Fibroblast of lung (primary cell): ENCODE measurements around the gene SRP72. TPM values are rescaled to one million over a fixed set of nuclear protein-coding genes. Genes with fewer than 3 reads are reported as not detected.

ENCODE experiments used
- DNase-seq, 2 donors: peaks; one replicate each; pipeline versions ENCODE4 v3.0.0 to v3.0.0-alpha.2; 2010; ENCODE audit warnings: low read depth in 2 of 2
- H2AFZ ChIP-seq: 2 replicates; pipeline ENCODE4 v1.5.1; 2012; ENCODE audit warnings: low read length, control low read depth, inconsistent platforms
- H3K27ac ChIP-seq: 2 replicates; pipeline ENCODE4 v1.5.1; 2011; ENCODE audit warnings: low read length, control low read depth; ENCODE audit not compliant: insufficient read depth
- H3K27me3 ChIP-seq: 2 replicates; pipeline ENCODE4 v1.5.1; 2011; ENCODE audit warnings: mild to moderate bottlenecking, low read length; ENCODE audit not compliant: control insufficient read depth, insufficient read depth
- H3K36me3 ChIP-seq: 2 replicates; pipeline ENCODE4 v1.5.1; 2011; ENCODE audit warnings: low read length; ENCODE audit not compliant: control insufficient read depth, insufficient read depth
- H3K4me1 ChIP-seq: 2 replicates; pipeline ENCODE4 v1.5.1; 2011; ENCODE audit warnings: low read length; ENCODE audit not compliant: control insufficient read depth, insufficient read depth; ENCODE audit errors: extremely low read depth
- H3K4me2 ChIP-seq: 2 replicates; pipeline ENCODE4 v1.5.1; 2011; ENCODE audit warnings: low read length, control low read depth; ENCODE audit not compliant: insufficient read depth; ENCODE audit errors: extremely low read depth
- H3K4me3 ChIP-seq, 4 experiments: fragments of 200-600 bp in 1 of 4; sonication (generic) in 1 of 4; replicated peaks in 1 of 4; 2 replicates each; pipeline ENCODE4 v1.5.1; 2011 to 2016; ENCODE audit warnings: low read length in 4 of 4, low read depth in 3 of 4, mild to moderate bottlenecking in 3 of 4, control low read depth in 2 of 4, inconsistent platforms in 1 of 4, mixed read lengths in 1 of 4; ENCODE audit not compliant: insufficient read depth in 1 of 4; ENCODE audit errors: control extremely low read depth in 1 of 4
- H3K79me2 ChIP-seq: 2 replicates; pipeline ENCODE4 v1.5.1; 2012; ENCODE audit warnings: mild to moderate bottlenecking, low read length, inconsistent platforms; ENCODE audit not compliant: control insufficient read depth, insufficient read depth
- H3K9ac ChIP-seq: 2 replicates; pipeline ENCODE4 v1.5.1; 2011; ENCODE audit warnings: mild to moderate bottlenecking, low read length, control low read depth; ENCODE audit not compliant: insufficient read depth
- H3K9me3 ChIP-seq: 2 replicates; pipeline ENCODE4 v1.5.1; 2012; ENCODE audit warnings: low read depth, low read length; ENCODE audit not compliant: control insufficient read depth, insufficient read depth
- H4K20me1 ChIP-seq: 2 replicates; pipeline ENCODE4 v1.5.1; 2011; ENCODE audit warnings: low read length; ENCODE audit not compliant: control insufficient read depth, insufficient read depth; ENCODE audit errors: extremely low read depth
- EZH2 ChIP-seq: IDR thresholded peaks from 2 replicates; pipeline ENCODE4 v1.5.1; 2012; ENCODE audit warnings: low read length, control low read depth, mild to moderate bottlenecking; ENCODE audit errors: missing control alignments
- polyA plus RNA-seq, 2 donors: library from polyadenylated mRNA; depleted of rRNA in 1 of 2; stranded (reverse) in 1 of 2; unstranded in 1 of 2; fragments of >200 nt; gene quantifications; 2 replicates each; pipeline ENCODE4 v1.2.1, GENCODE V29; 2011 to 2012; ENCODE audit warnings: missing spikeins in 1 of 2
- total RNA-seq: library from RNA; depleted of rRNA; stranded (reverse); fragments of >200 nt; gene quantifications from 2 replicates; pipeline ENCODE4 v1.2.1, GENCODE V29; 2014
- TF ChIP-seq, protein P1 (sequence below), 2 donors: IDR thresholded peaks in 1 of 2; conservative IDR thresholded peaks in 1 of 2; 1 replicate in 1 of 2; 2 replicates in 1 of 2; pipeline ENCODE4 v1.5.1; 2011 to 2012; ENCODE audit warnings: low read length in 2 of 2, control low read depth in 1 of 2, inconsistent platforms in 1 of 2, low read depth in 1 of 2, mild to moderate bottlenecking in 1 of 2

SRP72 gene
- total and polyA plus RNA-seq, 2 donors (not counting 1 experiment from before 2014, with no cell fraction given): 72.3 to 181 TPM

DNA sequence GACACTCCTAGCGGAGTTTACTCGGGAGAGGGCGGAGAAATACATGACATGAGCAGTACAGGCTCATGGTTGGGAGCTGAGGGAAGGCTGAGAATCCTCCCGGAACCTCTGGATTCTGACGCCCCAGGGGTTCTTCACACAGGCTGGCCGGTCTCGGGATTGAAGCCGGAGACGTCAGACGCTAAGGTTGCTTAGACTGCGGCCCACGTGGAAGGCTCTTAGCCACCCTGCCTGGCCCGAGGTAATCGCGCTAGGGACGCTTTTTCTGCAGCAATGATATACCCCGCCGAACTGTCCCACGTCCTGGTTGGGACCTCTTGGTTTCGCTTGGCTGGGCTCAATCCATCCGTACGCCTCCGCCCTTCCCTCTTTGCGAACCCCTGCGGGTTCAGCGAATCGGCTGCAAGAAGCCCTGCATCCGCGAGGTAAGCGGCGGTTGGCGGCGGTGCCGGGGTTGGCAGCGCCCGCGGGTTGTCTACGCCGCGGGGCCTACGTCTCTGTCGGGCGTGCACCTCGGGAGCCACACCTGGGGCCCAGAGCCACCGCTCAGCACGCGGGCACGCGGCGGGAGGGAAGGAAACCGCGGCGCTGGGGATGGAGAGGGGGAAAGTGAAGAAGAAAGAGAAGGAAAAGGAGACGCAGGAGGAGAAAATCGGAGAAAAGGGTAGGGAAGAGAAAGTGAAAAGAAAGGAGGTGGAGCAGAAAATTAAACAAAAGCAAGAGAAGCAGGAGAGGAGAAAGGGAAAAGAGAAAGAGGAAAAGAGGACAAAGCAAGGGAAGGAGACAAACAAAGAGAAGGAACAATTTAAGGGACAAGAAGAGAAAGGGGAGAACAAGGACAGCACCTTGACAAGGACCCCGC, 38.1 kb downstream of the SRP72 start, which contains the start of gene ARL9:
ARL9 (plus strand) TSS at position 523 of the 862 bp plus-strand sequence; CDS start at position 595, 72 bp downstream.
- peak within 1 kb of the TSS; percentile 73 for H3K4me2 ChIP-seq
- H3K27ac ChIP-seq: peak within 1 kb of the TSS; percentile 57
- no peaks in the 10 kb centered on the region for H4K20me1 ChIP-seq
- H3K27me3 ChIP-seq: no peaks in the 10 kb centered on the region
- DNase-seq: peak; percentile 50 to 63
- H3K79me2 ChIP-seq: no peaks in the 10 kb centered on the region
- H3K9me3 ChIP-seq: no peaks in the 10 kb centered on the region
- peak within 1 kb of the TSS; percentile 85 for H2AFZ ChIP-seq
- peak within 1 kb of the TSS; percentile 70 to 83 (median 77) for H3K4me3 ChIP-seq
- peak within 1 kb of the TSS; percentile 65 for H3K9ac ChIP-seq
- TF ChIP-seq, protein P1, sequence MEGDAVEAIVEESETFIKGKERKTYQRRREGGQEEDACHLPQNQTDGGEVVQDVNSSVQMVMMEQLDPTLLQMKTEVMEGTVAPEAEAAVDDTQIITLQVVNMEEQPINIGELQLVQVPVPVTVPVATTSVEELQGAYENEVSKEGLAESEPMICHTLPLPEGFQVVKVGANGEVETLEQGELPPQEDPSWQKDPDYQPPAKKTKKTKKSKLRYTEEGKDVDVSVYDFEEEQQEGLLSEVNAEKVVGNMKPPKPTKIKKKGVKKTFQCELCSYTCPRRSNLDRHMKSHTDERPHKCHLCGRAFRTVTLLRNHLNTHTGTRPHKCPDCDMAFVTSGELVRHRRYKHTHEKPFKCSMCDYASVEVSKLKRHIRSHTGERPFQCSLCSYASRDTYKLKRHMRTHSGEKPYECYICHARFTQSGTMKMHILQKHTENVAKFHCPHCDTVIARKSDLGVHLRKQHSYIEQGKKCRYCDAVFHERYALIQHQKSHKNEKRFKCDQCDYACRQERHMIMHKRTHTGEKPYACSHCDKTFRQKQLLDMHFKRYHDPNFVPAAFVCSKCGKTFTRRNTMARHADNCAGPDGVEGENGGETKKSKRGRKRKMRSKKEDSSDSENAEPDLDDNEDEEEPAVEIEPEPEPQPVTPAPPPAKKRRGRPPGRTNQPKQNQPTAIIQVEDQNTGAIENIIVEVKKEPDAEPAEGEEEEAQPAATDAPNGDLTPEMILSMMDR (conservative IDR thresholded peaks at IDR 0.05 in 1 of 2, IDR thresholded peaks at IDR 0.05 in 1 of 2; ENCODE audit: low read depth in 1 of 2, low read length in 2 of 2): no peak
- TF ChIP-seq EZH2: no peak
- peaks cover 2% of the 10 kb centered on the region for H3K4me1 ChIP-seq
- H3K36me3 ChIP-seq: no peaks in the 10 kb centered on the region

DNA sequence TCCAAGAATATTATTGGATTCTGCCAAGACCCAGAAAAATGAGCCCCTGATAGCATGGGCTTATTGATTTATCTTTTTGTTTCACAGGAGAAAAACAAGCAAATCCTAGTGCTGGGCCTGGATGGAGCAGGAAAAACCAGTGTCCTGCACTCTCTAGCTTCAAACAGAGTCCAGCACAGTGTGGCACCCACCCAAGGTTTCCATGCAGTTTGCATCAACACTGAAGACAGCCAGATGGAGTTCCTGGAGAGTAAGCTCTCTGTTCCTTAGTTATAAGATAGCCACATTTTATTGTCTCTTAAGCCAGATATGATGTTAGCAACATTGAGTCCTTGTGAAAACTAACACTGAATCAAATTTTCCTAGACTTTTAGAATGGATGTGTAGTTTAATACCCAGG, 43.7 kb downstream of the SRP72 start:
- H2AFZ ChIP-seq: no peak overlapping the region
- peaks cover 2% of the 10 kb centered on the region for H3K4me1 ChIP-seq
- H4K20me1 ChIP-seq: no peaks in the 10 kb centered on the region
- no peak for DNase-seq
- no peak overlapping the region for H3K27ac ChIP-seq
- H3K36me3 ChIP-seq: no peaks in the 10 kb centered on the region
- H3K9ac ChIP-seq: no peak overlapping the region
- TF ChIP-seq, protein P1 (conservative IDR thresholded peaks at IDR 0.05 in 1 of 2, IDR thresholded peaks at IDR 0.05 in 1 of 2; ENCODE audit: low read depth in 1 of 2, low read length in 2 of 2): no peak
- TF ChIP-seq EZH2: no peak
- no peaks in the 10 kb centered on the region for H3K9me3 ChIP-seq
- H3K4me3 ChIP-seq: no peak overlapping the region
- H3K4me2 ChIP-seq: no peak overlapping the region
- H3K79me2 ChIP-seq: no peaks in the 10 kb centered on the region
- H3K27me3 ChIP-seq: no peaks in the 10 kb centered on the region

DNA sequence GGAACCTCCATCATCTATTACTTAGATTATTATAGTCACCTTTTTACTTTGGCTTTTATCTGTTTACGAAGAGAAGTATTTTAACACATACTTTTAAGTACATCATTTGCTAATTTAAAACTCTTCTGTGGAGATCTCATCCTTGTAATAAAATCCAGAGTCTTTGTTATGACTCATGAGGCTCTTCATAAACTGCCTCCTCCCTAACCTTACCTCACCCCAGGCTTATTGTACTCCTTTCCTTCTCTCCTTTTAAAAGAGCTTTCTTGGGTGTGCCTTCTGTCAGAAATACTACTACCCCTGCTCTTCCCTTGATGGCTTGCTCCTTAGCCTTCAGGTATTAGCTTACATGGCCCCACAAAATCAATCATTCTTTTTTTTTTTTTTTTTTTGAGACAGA, 44.7 kb downstream of the SRP72 start:
- H3K9ac ChIP-seq: no peak overlapping the region
- H4K20me1 ChIP-seq: no peaks in the 10 kb centered on the region
- no peak overlapping the region for H3K27ac ChIP-seq
- no peak overlapping the region for H2AFZ ChIP-seq
- no peaks in the 10 kb centered on the region for H3K36me3 ChIP-seq
- TF ChIP-seq, protein P1 (conservative IDR thresholded peaks at IDR 0.05 in 1 of 2, IDR thresholded peaks at IDR 0.05 in 1 of 2; ENCODE audit: low read depth in 1 of 2, low read length in 2 of 2): no peak
- TF ChIP-seq EZH2: no peak
- H3K4me3 ChIP-seq: no peak overlapping the region
- DNase-seq: peak; percentile 5 to 23
- H3K4me1 ChIP-seq: no peaks in the 10 kb centered on the region
- H3K4me2 ChIP-seq: no peak overlapping the region
- H3K9me3 ChIP-seq: no peaks in the 10 kb centered on the region
- no peaks in the 10 kb centered on the region for H3K27me3 ChIP-seq
- H3K79me2 ChIP-seq: no peaks in the 10 kb centered on the region
